ENCODE measurements around the gene AGAP1.

The AGAP1 gene

DNA sequence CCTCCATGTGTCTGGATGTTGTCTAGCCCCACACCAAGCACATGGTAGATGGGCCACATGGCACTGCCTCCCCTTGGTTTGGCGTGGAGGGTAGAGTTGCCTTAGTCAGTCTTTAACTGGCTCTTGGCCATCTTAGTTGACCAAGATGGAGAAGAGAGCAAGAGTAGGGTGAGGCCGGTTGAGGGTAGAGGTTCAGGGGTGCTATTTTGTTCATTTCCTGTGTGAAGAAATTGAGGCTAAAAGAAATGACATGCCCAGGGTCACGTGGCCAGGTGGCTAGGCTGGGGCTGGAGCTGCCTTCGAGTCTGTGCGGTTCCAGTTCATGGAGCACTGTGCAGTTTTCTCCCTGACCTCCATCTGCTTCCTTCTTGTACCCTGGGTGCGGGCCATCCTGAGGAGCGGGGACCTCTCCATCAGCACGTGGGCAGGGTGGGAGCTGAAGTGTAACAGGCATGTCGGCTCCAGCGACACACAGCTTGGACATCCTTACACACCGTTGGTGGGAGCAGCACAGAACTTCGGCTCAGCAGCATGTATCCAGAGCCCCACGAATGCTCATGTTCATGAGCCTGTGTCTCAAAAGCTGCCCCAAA lies 461.1 kb downstream of the AGAP1 start:
- DNase-seq (ENCODE audit: low read depth in 2 of 3, low spot score in 1 of 3) = no peak

DNA sequence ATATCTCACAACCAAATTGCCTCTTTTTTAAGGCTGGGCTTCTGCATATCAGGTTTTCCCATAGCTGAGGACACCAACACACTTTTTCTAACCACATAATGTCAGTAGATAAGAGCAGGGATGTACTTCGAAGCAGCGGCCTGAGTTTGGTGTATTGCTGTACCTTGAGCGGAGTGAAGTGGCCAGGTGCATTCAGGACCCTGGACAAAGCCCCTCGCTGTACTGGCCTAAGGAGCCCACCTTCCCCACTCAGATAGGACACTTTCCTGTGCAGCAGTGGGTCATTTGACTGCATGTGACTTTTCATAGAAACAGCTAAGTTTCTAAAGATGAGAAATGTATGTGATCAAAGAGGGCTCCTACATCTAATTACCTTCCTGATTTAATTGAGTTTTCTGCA lies 461.8 kb downstream of the AGAP1 start:
- no peak for DNase-seq (ENCODE audit: low read depth in 2 of 3, low spot score in 1 of 3)

- DNase-seq (ENCODE audit: low read depth in 2 of 3, low spot score in 1 of 3) = no peak
These were observed 462.6 kb downstream of the AGAP1 start for GRCh38 chr2:235956281-235956970.

DNA sequence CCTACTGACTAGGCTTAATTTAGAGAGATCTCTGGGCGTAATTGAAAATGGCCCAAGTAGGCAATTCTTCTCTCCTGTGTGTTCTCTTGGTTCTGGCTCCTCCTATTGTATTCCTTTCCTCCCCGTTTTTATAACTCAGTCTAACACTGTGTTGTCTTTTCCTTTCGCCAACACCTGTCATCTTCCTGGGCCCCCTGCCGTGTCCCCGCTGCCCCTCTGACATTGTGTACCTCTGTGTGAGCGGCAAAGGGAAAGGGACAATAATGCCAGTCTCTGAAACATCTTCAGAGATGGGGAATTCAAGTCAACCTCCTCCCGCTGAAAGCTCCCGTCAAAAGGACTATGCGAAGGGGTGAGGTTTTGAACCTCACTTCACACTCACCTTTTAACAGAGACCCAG lies 463.4 kb downstream of the AGAP1 start:
- no peak for DNase-seq (ENCODE audit: low read depth in 2 of 3, low spot score in 1 of 3)

DNA sequence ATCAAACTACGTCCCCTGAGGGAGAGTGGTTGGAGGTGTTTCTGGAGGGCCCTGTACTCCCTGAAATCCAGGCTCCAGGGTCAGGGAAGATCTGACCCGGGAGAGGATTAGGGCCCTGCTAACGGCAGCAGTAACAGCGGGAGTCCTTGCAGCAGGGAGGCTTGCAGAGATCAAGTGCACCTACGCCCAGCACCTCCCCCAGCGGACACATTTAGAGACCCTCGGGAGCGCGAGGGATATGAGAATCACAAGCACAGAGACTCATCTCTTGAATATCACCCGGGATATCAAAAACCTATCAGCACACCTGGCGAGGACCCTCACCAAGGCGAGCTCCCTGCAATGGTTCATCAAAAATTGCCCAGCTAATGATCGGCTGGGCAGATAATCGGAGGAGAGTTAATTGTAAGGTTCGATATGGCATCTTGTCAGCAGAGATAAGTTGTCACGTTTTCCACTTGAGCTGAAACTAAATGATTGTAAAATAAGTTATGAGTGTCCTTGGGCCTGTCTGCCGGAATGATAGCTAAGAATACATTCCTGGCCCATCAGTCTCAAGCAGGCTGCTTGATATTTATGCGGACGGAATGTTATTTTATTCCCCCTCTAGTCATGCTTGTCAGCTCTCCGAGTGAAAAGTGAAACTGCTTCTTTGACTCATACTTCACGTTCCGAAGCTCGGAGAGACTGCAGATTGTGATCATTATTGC lies 464.5 kb downstream of the AGAP1 start:
- DNase-seq (ENCODE audit: low read depth in 2 of 3, low spot score in 1 of 3) = no peak

GRCh38 chr2:235958931-235959410 lies 465.1 kb downstream of the AGAP1 start:
- DNase-seq (ENCODE audit: low read depth in 2 of 3, low spot score in 1 of 3) = no peak

DNA sequence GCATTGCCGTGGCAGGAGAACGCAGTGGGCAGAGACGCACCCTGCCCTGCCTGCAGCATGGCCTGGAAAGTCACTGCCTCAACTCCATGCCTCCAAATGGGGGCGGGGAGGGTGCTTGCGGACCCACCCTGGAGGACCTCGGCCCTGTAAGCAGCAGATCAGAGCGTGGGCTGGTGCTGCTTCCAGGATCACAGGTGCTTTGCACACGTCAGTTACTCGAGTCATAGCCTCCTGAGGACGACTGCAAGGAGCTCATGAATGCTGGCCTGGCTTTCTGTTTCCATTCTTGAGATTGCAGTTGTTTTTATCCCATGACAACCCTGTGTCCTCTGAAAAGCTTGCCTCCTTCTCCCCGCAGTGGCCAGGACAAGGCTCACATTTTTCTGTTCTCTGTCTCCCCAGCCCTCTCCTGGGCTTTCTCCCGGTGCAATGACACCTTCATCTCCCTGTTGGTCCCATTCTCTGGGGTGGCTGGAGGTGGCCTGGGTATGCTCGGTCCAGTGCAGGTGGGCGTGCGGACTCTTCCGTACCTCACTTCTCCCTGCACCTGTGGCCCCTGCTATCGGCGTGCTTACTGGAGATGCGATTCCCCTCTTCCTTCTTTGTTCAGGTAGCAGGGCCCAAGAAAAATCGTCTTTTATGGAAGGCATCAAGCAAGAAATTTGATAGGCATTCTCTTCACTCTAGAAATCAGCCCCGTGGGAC lies 466.3 kb downstream of the AGAP1 start:
- no peak for DNase-seq (ENCODE audit: low read depth in 2 of 3, low spot score in 1 of 3)

DNA sequence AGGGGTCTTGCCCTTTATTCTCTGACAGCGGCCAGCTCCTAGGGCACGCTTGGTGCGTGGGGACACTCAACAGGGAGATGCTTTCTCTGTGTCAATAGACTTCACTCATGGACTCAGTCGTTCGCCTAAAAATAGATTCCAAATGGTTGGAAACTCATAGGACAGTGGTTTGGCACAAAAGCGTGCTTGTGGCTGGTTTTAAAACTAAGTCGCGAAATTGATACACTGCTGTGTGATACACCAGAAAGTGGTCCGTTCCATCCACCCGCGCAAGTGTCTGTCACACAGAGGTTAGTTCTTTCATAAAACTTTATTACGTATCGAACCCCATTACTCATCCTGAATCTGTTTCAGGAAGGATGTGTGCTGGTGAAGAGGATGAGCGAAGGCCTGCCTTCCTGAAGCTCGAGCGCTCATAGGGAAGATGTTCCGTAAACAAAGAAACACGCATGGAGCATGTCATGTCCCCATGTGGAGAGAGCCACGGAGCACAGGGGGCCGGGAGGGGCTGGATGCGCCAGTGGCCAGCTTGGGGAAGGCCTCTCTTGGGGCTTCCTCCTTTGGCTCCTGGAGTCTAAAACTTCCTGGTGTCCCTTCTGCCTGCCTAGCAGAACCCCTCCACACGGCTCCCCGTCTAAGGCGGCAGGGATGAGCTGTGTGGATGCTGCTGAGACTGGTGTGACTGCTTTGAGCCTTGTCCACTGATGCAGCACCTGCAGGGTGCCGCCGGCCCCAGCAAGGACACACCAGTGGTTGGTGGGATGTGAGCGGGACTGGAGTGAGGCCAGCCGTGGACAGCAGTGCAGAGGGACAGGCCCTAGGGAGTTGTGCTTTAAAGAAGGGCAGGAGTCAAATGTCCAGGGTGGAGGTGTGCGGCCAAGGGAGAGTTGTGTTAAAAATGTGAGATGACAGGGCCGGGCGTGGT lies 467.1 kb downstream of the AGAP1 start:
- DNase-seq (ENCODE audit: low read depth in 2 of 3, low spot score in 1 of 3) = no peak

DNA sequence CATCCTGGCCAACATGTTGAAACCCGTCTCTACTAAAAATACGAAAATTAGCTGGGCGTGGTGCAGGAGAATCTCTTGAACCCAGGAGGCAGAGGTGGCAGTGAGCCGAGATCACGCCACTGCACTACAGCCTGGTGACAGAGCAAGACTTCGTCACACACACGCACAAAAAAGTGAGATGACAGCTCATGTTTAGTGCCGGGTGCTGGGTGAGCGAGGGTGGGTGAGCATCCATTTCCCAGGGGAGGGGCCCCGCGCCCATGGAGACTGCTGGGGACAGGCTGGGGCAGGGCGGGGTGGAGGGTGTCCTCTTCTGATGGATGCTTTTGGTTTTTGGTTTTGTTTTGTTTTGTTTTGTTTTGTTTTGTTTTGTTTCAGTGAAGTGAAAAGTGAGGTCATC lies 467.9 kb downstream of the AGAP1 start:
- no peak for DNase-seq (ENCODE audit: low read depth in 2 of 3, low spot score in 1 of 3)

DNA sequence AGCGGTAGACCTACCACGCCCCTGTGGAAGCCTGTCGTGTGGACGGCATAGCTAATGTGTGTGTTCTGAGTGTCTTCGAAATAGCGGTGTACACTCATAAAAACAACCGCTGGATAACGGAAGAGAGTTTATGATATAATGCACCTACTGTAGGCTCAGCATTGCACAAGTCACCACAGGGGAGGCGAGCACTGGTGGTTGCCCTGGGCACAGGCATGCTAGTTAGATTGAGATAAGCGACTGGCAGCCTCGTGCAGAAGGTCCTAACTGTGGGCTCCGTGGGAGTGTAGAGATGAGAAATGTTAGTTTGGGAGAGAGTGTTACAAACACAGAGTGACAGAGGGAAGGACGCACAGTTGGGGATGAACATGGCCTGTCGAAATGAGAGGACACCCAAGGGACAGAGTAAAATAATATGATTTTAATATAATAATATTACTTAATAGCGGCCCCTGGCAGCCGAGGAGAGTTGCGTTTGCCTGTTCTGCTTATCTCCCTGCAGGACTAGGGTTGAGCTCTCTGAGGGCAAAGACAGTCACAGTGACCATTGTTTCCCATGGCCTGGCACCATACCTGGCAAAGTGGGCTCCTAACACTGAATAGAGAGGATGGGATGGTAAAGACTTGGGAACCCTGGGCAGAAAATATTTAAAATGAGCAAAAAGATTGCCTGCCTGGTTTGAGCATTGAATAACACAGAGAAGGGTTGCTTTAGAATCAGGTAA lies 470.2 kb downstream of the AGAP1 start:
- DNase-seq (ENCODE audit: low read depth in 2 of 3, low spot score in 1 of 3) = no peak

GRCh38 chr2:235964787-235965390 lies 471.0 kb downstream of the AGAP1 start:
- DNase-seq (ENCODE audit: low read depth in 2 of 3, low spot score in 1 of 3) = no peak

DNA sequence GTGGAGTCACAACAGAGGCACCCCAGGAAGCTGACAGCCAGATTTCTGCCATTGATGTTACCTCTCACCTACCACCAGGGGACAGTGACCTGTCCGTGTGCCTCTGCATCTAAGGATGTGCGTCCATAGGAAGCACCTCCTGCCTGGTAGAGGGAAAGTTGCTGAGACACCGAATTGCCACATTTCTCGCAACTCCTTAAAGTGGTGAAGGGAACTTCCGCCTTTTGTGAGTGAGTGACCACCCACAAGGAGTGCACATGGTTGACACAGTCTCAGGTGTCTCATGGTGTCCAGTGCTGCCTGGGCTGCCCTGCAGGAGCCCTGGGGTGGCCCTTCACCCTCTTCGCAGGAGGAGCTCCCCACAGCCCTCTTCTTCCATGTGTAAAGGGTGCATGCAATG lies 472.6 kb downstream of the AGAP1 start:
- DNase-seq (ENCODE audit: low read depth in 2 of 3, low spot score in 1 of 3) = no peak

DNA sequence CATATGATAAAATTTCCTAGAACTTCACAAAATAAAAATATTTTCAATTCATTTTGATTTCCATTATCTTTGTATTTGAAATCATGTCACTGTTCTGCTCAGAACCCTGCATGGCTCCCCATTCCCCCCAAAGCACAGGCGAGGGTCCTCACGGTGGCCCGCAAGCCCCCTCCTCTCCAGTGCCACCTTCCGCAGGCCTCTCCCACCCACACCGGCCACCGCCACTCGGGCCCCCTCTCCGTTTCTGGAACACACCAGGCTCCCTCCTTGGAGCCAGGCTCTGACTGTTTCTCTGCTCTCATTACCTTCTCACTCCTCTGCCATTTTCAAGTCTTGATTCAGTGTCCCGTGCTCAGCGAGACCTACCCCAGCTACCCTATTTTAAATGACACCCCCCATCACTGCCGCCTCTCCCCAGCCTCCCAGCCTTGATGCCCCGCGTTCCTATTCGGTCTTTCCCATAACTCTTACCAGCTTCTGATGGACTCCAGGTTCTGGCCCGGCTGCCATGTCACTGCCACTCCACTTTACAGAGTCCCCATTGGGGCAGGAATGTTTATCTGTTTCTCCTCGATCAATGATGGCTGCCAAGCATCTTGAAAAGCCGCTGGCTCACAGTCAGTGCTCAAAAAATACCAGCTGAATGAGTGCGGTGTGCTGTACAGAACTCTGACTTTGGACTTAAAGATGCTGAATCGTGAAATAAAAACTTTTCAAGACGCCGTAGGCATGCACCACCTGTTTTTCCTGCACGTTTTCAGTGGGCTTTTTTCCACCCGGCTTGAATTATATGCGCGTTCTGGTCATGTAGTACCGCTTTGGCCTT lies 473.3 kb downstream of the AGAP1 start:
- no peak for DNase-seq (ENCODE audit: low read depth in 2 of 3, low spot score in 1 of 3)

GRCh38 chr2:235968155-235968554 lies 474.3 kb downstream of the AGAP1 start:
- no peak for DNase-seq (ENCODE audit: low read depth in 2 of 3, low spot score in 1 of 3)

- no peak for DNase-seq (ENCODE audit: low read depth in 2 of 3, low spot score in 1 of 3)
These were observed 474.9 kb downstream of the AGAP1 start for GRCh38 chr2:235968616-235969324.

DNA sequence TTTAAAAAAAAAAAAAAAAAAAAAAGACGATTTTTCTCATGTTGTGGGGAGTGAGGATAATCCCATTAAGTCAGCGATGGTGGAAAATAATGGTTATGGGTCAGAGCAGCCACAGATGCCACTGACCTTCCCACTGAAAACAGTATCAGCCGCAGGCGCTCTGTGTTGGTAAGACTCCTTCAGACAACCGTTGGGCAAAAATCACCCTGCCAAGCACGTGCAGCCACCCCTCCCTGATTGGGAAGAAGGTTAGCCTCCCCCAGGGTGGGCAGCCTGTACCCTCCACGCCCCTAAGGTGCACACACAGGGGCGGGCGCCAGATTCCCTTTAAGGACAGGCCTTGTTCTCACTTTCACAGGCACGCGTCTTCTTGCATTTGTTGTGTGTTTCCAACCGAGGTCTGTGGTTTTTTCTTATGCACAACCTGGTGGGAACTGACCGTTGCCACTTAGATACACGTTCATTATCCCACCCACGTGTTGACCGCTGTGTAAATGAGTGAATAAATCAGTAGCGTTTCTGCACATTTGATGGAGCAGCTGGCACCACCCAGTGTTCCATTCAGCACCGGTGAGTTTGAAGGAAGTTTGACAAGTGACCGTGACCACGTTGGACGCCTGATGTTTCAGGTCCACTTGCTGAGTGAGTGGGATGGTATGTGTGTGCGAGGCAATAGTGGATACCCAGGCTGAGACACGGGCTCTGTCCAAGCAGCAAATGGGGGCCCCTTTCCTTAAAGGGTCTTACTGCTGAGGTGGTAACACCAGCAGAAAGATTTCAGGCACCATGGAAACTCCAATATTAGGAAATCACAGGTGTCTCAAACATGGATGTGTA lies 476.6 kb downstream of the AGAP1 start:
- no peak for DNase-seq (ENCODE audit: low read depth in 2 of 3, low spot score in 1 of 3)

DNA sequence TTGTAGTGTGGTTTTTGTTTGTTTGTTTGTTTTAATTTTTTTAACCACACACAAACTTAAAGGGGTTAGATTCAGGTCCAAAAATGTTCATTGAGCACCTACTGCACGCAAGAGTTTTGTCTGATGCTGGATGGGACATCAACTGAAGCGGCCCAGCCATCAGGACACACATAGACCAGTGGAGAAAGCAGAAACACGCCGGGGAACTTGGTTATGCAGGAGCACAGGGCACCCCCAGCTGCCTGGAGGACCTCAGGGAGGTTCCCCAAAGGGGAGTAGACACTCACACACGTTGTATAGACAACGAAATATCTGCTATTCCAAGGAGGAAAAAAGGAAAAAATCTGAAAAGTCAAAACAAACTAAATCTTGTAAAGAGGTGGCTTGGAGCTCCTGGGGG lies 482.7 kb downstream of the AGAP1 start:
- no peak for DNase-seq (ENCODE audit: low read depth in 2 of 3, low spot score in 1 of 3)
